Measurements from ENCODE around the gene MARCHF3. TPM values are rescaled to one million over a fixed set of nuclear protein-coding genes. Genes with fewer than 3 reads are reported as not detected.
A peak's percentile ranks its signal among the peaks of the same experiment; 100 is the strongest.

MARCHF3 gene
- total RNA-seq, 2 experiments from 2014 or later, result 5.4 to 7.0 TPM

GRCh38 chr5:127031863-127032232, 1.5 kb upstream of the MARCHF3 start:
- intact Hi-C loops (cut with micrococcal nuclease; ENCODE audit: unreplicated experiment), result loop anchor here (2.0 to 10.0 kb wide), 2 partner anchors 59 to 357 kb away; no protein-coding TSS in a partner anchor
- POLR2A ChIA-PET, result interaction anchor here (1.0 to 2.0 kb wide), 2 partner anchors 206 to 254 kb away, joined by 3 to 4 read pairs; no protein-coding TSS in a partner anchor

GRCh38 chr5:127031147-127031862, 947 bp upstream of the MARCHF3 start:
- Histone ChIP-seq H3K4me2 (ENCODE audit: low read length) (peak overlapping the region; percentile 81), H2AFZ (ENCODE audit: low read length) (peak overlapping the region; percentile 81; the same call in 1 of the 2 replicates), H3K79me2 (ENCODE audit: insufficient read depth, low read depth, low read length) (no peaks in the 10 kb centered on the region), H3K4me3 (ENCODE audit: low read depth, low read length, poor library complexity, severe bottlenecking) (peak overlapping the region; percentile 86), H3K36me3 (ENCODE audit: insufficient read depth, low read length) (no peaks in the 10 kb centered on the region), H3K9me2 (ENCODE audit: insufficient read depth, low read length) (no peaks in the 10 kb centered on the region), H3K4me1 (ENCODE audit: insufficient read depth, low read length, poor library complexity, severe bottlenecking) (peaks cover 22% of the 10 kb centered on the region), H3K27ac (ENCODE audit: low read depth, low read length, poor library complexity, severe bottlenecking) (peak overlapping the region; percentile 51), H4K20me1 (ENCODE audit: insufficient read depth, low read length) (no peaks in the 10 kb centered on the region), H3K9me3 (ENCODE audit: low read length) (no peaks in the 10 kb centered on the region)
- intact Hi-C loops (cut with micrococcal nuclease; ENCODE audit: unreplicated experiment), result loop anchor here (2.0 to 10.0 kb wide), 2 partner anchors 59 to 357 kb away; no protein-coding TSS in a partner anchor
- POLR2A ChIA-PET, result interaction anchor here (1.0 to 2.0 kb wide), 4 partner anchors 13 to 253 kb away, joined by 3 to 4 read pairs (median 4); no protein-coding TSS in a partner anchor
- no peak for TF ChIP-seq EZH2phosphoT487 (IDR thresholded peaks at IDR 0.05; ENCODE audit: borderline replicate concordance, low read depth, low read length)
- no peak for TF ChIP-seq CTCF (conservative IDR thresholded peaks at IDR 0.05; ENCODE audit: low read length)
- DNase-seq (ENCODE audit: low spot score), result peak; percentile 29
- CTCF ChIA-PET (ENCODE audit: unreplicated experiment), result interaction anchor here (0.6 kb wide), 1 partner anchor 518 kb away, joined by 3 read pairs; no protein-coding TSS in a partner anchor
- BruUV-seq (replicated peaks), result no TSS peak

More at GRCh38 chr5:127031863-127032232, 1.5 kb upstream of the MARCHF3 start:
- TF ChIP-seq EZH2phosphoT487 (IDR thresholded peaks at IDR 0.05; ENCODE audit: borderline replicate concordance, low read depth, low read length), result no peak
- TF ChIP-seq CTCF (conservative IDR thresholded peaks at IDR 0.05; ENCODE audit: low read length), result no peak
- H3K36me3 ChIP-seq (ENCODE audit: insufficient read depth, low read length), result no peaks in the 10 kb centered on the region
- no peaks in the 10 kb centered on the region for H3K79me2 ChIP-seq (ENCODE audit: insufficient read depth, low read depth, low read length)
- no peaks in the 10 kb centered on the region for H3K9me2 ChIP-seq (ENCODE audit: insufficient read depth, low read length)
- H3K4me3 ChIP-seq (ENCODE audit: low read depth, low read length, poor library complexity, severe bottlenecking), result no peak overlapping the region
- peaks cover 22% of the 10 kb centered on the region for H3K4me1 ChIP-seq (ENCODE audit: insufficient read depth, low read length, poor library complexity, severe bottlenecking)
- no peak overlapping the region for H3K27ac ChIP-seq (ENCODE audit: low read depth, low read length, poor library complexity, severe bottlenecking)
- DNase-seq (ENCODE audit: low spot score), result no peak
- H3K9me3 ChIP-seq (ENCODE audit: low read length), result no peaks in the 10 kb centered on the region
- no TSS peak for BruUV-seq (replicated peaks)
- no peak overlapping the region for H3K4me2 ChIP-seq (ENCODE audit: low read length)
- H4K20me1 ChIP-seq (ENCODE audit: insufficient read depth, low read length), result no peaks in the 10 kb centered on the region
- no peak overlapping the region for H2AFZ ChIP-seq (ENCODE audit: low read length)
- CTCF ChIA-PET (ENCODE audit: unreplicated experiment), result no interaction called here
